HepG2 (cell line): ENCODE data around the gene EPHB6. TPM values are rescaled to one million over a fixed set of nuclear protein-coding genes. Genes with fewer than 3 reads are reported as not detected.

Experiments used
- ATAC-seq: fragments of 200-7000 bp; cut with Tn5 transposase; 3 replicates; pipeline ENCODE4 v1.9.1; 2020; ENCODE audit warnings: mild to moderate bottlenecking, moderate library complexity
- BruUV-seq: library from RNA; stranded (reverse); fragments of 400-500 nt; replicated peaks from 2 replicates; lab custom pipeline; 2021; lab: Mats Ljungman, UMichigan
- CTCF ChIA-PET: fragments of 300-600 bp; formaldehyde crosslinking; extraction: SDS; loops from one replicate; lab custom pipeline; 2021; ENCODE audit warnings: low total read pairs, inconsistent platforms, low intra/inter-chr PET ratio; lab: Yijun Ruan, JAX
- POLR2A ChIA-PET: fragments of 350-600 bp; sonication (Branson Sonifier 250); formaldehyde crosslinking; loops from one replicate; lab custom pipeline; 2020; ENCODE audit warnings: antibody characterized with exemption, inconsistent platforms; lab: Yijun Ruan, JAX
- DNase-seq: peaks from one replicate; pipeline ENCODE4 v3.0.0-alpha.2; 2015; ENCODE audit warnings: low spot score
- FAIRE-seq: peaks from 3 replicates; lab custom pipeline; 2011; peaks lifted over from hg19 to GRCh38; lab: Jason Lieb, UNC
- H2AFZ ChIP-seq: one replicate; pipeline ENCODE4 v1.6.1; 2011; ENCODE audit warnings: low read length, inconsistent platforms
- H3K27ac ChIP-seq: fragments of 300-600 bp; 3 replicates; pipeline ENCODE4 v1.8.0; 2011; ENCODE audit warnings: mixed run types, mild to moderate bottlenecking, mixed read lengths, low read length, inconsistent platforms; ENCODE audit not compliant: insufficient read depth; ENCODE audit errors: extremely low read length
- H3K27me3 ChIP-seq, 2 experiments: fragments of 200-600 bp in 1 of 2; 2 replicates in 1 of 2; 3 replicates in 1 of 2; pipeline versions ENCODE4 v1.6.0 to v1.8.0; 2011; ENCODE audit warnings: low read length in 2 of 2, mild to moderate bottlenecking in 2 of 2, moderate library complexity in 2 of 2, inconsistent platforms in 1 of 2; ENCODE audit not compliant: insufficient read depth in 2 of 2, control insufficient read depth in 1 of 2
- H3K36me3 ChIP-seq, 2 experiments: fragments of 200-600 bp in 1 of 2; replicated peaks in 1 of 2; 2 replicates in 1 of 2; 3 replicates in 1 of 2; pipeline versions ENCODE4 v1.5.1 to v1.8.0; 2011; ENCODE audit warnings: low read length in 2 of 2, inconsistent platforms in 1 of 2; ENCODE audit not compliant: insufficient read depth in 2 of 2, control insufficient read depth in 1 of 2
- H3K4me1 ChIP-seq: 2 replicates; pipeline ENCODE4 v1.5.1; 2012; ENCODE audit warnings: low read length, inconsistent platforms; ENCODE audit not compliant: insufficient read depth
- H3K4me2 ChIP-seq: 2 replicates; pipeline ENCODE4 v1.6.0; 2011; ENCODE audit warnings: low read depth, low read length, inconsistent platforms
- H3K4me3 ChIP-seq, 3 experiments: fragments of 200-600 bp in 1 of 3; sonication (generic), shearing (Covaris generic) in 1 of 3; replicated peaks in 1 of 3; 2 replicates each; pipeline ENCODE4 v1.5.1; 2011 to 2016; ENCODE audit warnings: low read length in 3 of 3, inconsistent platforms in 2 of 3, low read depth in 2 of 3, mild to moderate bottlenecking in 2 of 3, control low read depth in 1 of 3, mixed read lengths in 1 of 3; ENCODE audit not compliant: insufficient read depth in 1 of 3
- H3K79me2 ChIP-seq: one replicate; pipeline ENCODE4 v1.6.1; 2011; ENCODE audit warnings: low read length, inconsistent platforms; ENCODE audit not compliant: insufficient read depth
- H3K9ac ChIP-seq: 2 replicates; pipeline ENCODE4 v1.6.0; 2011; ENCODE audit warnings: mild to moderate bottlenecking, low read depth, low read length, inconsistent platforms; ENCODE audit not compliant: insufficient read depth
- H3K9me3 ChIP-seq: 2 replicates; pipeline ENCODE4 v1.5.1; 2012; ENCODE audit warnings: mild to moderate bottlenecking, low read length
- H4K20me1 ChIP-seq: 2 replicates; pipeline ENCODE4 v1.6.0; 2011; ENCODE audit warnings: inconsistent platforms, mild to moderate bottlenecking, low read length, moderate library complexity; ENCODE audit not compliant: insufficient read depth
- XBP1 ChIP-seq: sonication (generic); formaldehyde crosslinking; IDR thresholded peaks from 2 replicates; pipeline ENCODE4 v1.5.0; 2020; ENCODE audit warnings: missing genetic modification reagents
- WGBS: methylation state at CpG from one replicate; pipeline ENCODE4 v1.1.6; 2017; ENCODE audit warnings: low lambda C conversion rate; 5-methylcytosine and 5-hydroxymethylcytosine counted together
- in situ Hi-C: cut with HindIII; loops from 2 replicates; pipeline ENCODE4 v1.10.0; 2017; ENCODE audit warnings: low pct_unique_long_range_greater_than_20kb; ENCODE audit not compliant: extremely low pct_ligation_motif_present
- intact Hi-C: fragments of 100-400 bp; cut with micrococcal nuclease; formaldehyde crosslinking; loops from one replicate; pipeline ENCODE4 v1.10.0; 2022; ENCODE audit not compliant: unreplicated experiment
- polyA plus RNA-seq, 8 experiments: library from polyadenylated mRNA; depleted of rRNA in 3 of 8; stranded (reverse) in 7 of 8; unstranded in 1 of 8; fragments of >200 nt; fragmentation: Illumina TruSeq in 4 of 8; extraction: Trizol in 4 of 8; gene quantifications; 2 replicates each; pipeline versions ENCODE4 v1.2.1 to v1.2.3, GENCODE V29; 2011 to 2016; ENCODE audit warnings: low read depth in 4 of 8, missing spikeins in 1 of 8, mixed read lengths in 1 of 8; ENCODE audit not compliant: insufficient read depth in 1 of 8
- total RNA-seq, 5 experiments: library from RNA; depleted of rRNA; stranded (reverse); fragments of >200 nt; fragmentation: Illumina TruSeq; extraction: Trizol; gene quantifications; 2 replicates each; pipeline ENCODE4 v1.2.3, GENCODE V29; 2016; ENCODE audit warnings: low read depth in 1 of 5

The EPHB6 gene
- total and polyA plus RNA-seq, 2 of the 13 experiments (the other 11 are each of a cell fraction or from before 2014, with no cell fraction given), result not detected

GRCh38 chr7:142919656-142920055, 64.8 kb downstream of the EPHB6 start:
- Histone ChIP-seq H3K79me2 (no peaks in the 10 kb centered on the region), H3K27me3 (no peaks in the 10 kb centered on the region), H3K4me2 (no peak overlapping the region), H2AFZ (no peak overlapping the region), H3K27ac (no peak overlapping the region), H3K9me3 (no peaks in the 10 kb centered on the region), H4K20me1 (no peaks in the 10 kb centered on the region), H3K36me3 (no peaks in the 10 kb centered on the region), H3K4me3 (no peak overlapping the region), H3K4me1 (no peaks in the 10 kb centered on the region), H3K9ac (no peak overlapping the region)
- POLR2A ChIA-PET, result no interaction called here
- DNase-seq (no peak), FAIRE-seq (no peak), ATAC-seq (no peak)
- in situ Hi-C loops (no loop called here), intact Hi-C loops (no loop called here)
- BruUV-seq, result no TSS peak
- CTCF ChIA-PET, result no interaction called here
- WGBS, result 16% methylated on average over 3 of the region's 3 CpGs
- no peak for TF ChIP-seq XBP1 (CRISPR knock-in tag)

Other genes starting within 250 kb of the EPHB6 start
- gene PRSS1, start 105.6 kb upstream of the EPHB6 start, total RNA-seq (2016; rRNA removed; fragmentation: Illumina TruSeq; extraction: Trizol), result not detected in 2 replicates
- not detected in 2 replicates for gene PRSS1, start 105.6 kb upstream of the EPHB6 start, polyA plus RNA-seq (2011; rRNA removed)
- gene PRSS2, start 84.1 kb upstream of the EPHB6 start, total RNA-seq (2016; rRNA removed; fragmentation: Illumina TruSeq; extraction: Trizol), result not detected in 2 replicates
- gene PRSS2, start 84.1 kb upstream of the EPHB6 start, polyA plus RNA-seq (2011; rRNA removed), result not detected in 2 replicates
- not detected in 2 replicates for gene TRPV6, start 30.7 kb downstream of the EPHB6 start, total RNA-seq (2016; rRNA removed; fragmentation: Illumina TruSeq; extraction: Trizol)
- not detected in 2 replicates for gene TRPV6, start 30.7 kb downstream of the EPHB6 start, polyA plus RNA-seq (2011; rRNA removed)
- not detected in 2 replicates for gene TRPV5, start 78.7 kb downstream of the EPHB6 start, total RNA-seq (2016; rRNA removed; fragmentation: Illumina TruSeq; extraction: Trizol)
- not detected in 2 replicates for gene TRPV5, start 78.7 kb downstream of the EPHB6 start, polyA plus RNA-seq (2011; rRNA removed)
- not detected in 2 replicates for gene LLCFC1, start 84.4 kb downstream of the EPHB6 start, total RNA-seq (2016; rRNA removed; fragmentation: Illumina TruSeq; extraction: Trizol)
- gene LLCFC1, start 84.4 kb downstream of the EPHB6 start, polyA plus RNA-seq (2011; rRNA removed), result not detected in 2 replicates
- not detected in 2 replicates for gene KEL, start 107.3 kb downstream of the EPHB6 start, total RNA-seq (2016; rRNA removed; fragmentation: Illumina TruSeq; extraction: Trizol)
- gene KEL, start 107.3 kb downstream of the EPHB6 start, polyA plus RNA-seq (2011; rRNA removed), result 0.03 and 0.09 TPM in 2 replicates
- not detected in 2 replicates for gene OR9A2, start 172.1 kb downstream of the EPHB6 start, total RNA-seq (2016; rRNA removed; fragmentation: Illumina TruSeq; extraction: Trizol)
- gene OR9A2, start 172.1 kb downstream of the EPHB6 start, polyA plus RNA-seq (2011; rRNA removed), result not detected in 2 replicates
- not detected in 2 replicates for gene OR6V1, start 197.3 kb downstream of the EPHB6 start, total RNA-seq (2016; rRNA removed; fragmentation: Illumina TruSeq; extraction: Trizol)
- not detected in 2 replicates for gene OR6V1, start 197.3 kb downstream of the EPHB6 start, polyA plus RNA-seq (2011; rRNA removed)